NCI-H146 treated with DMSO at 0.1 percent for 48 hours (cell line): ENCODE data around the gene TGIF2.
"Not testable (repeated sequence)": the region's sequence is repeated elsewhere in the genome, so short reads cannot be mapped to it uniquely, and the experiment has no call there.

Experiments used
- DNase-seq: peaks from one replicate; lab custom pipeline; 2025; ENCODE audit not compliant: unreplicated experiment; lab: John Stamatoyannopoulos, UW

TGIF2 gene

DNA sequence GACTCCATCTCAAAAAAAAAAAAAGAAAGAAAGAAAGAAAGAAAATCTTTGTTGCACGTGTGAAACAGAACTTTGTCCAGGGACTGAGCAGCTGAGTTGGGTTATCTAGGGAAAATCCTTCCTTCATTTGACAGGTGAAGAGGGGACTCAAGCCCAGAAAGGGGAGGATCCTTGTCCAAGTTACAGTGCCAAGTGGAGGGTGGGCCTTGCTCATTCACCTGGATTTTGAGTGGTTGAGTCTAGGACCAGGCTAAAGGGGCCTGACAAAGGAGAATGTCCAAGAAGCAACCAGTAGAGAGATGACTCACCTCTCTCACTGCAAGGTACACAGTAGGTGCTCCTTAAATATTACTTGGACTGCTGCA, 2.7 kb downstream of the TGIF2 start:
- DNase-seq, result no peak

GRCh38 chr20:36578356-36579041, 5.1 kb downstream of the TGIF2 start:
- no peak for DNase-seq

DNA sequence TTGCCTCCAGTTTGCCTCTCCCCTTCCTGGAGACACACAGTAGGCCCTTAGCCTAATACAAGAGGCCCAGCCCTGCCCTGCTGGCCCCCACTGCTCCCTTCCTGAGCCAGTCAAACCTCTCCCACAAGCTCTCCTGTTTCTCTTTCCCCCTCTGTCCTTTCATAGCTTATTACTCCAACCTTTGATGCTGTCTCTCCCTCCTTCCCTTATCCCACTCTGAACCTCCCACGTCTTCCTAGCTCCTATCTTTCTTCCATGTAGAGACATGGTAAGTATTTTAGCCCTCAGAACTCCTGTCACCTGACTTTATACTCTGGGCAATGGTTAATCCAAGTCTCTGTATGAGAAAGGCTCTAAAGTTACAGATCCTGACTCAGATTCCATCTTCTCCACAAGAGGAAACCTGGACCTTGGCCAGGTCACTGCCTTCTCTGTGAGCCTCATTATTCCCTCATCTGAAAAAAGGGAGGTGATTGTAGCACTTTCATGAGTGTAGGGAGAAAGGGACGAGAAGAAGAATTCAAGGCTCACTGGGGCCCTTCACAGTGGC, 6.7 kb downstream of the TGIF2 start:
- no peak for DNase-seq

GRCh38 chr20:36582322-36582721, 8.9 kb downstream of the TGIF2 start:
- DNase-seq, result no peak

- no peak for DNase-seq
These were observed 9.4 kb downstream of the TGIF2 start for GRCh38 chr20:36582821-36583220.

DNA sequence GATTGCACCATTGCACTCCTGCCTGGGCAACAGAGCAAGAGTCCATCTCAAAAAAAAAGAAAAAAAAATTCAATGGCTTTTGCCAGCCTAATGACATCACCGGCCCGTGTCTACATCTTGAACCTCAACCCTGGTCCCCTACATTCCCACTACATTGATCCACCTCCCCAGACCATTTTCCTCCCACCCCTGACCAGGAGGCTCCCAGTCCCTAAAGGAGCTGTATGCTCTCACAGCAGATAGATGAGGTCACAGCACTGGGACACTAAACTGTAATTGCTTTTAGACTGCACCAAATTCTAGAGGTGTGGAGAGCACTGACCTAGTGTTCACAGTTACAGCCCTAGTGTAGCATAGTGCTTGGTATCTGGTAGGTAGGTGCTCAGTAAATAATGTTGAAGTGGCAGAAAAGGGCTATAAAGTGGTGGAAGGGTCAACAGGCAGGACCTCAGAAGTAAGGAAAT, 10.7 kb downstream of the TGIF2 start:
- DNase-seq, result no peak

DNA sequence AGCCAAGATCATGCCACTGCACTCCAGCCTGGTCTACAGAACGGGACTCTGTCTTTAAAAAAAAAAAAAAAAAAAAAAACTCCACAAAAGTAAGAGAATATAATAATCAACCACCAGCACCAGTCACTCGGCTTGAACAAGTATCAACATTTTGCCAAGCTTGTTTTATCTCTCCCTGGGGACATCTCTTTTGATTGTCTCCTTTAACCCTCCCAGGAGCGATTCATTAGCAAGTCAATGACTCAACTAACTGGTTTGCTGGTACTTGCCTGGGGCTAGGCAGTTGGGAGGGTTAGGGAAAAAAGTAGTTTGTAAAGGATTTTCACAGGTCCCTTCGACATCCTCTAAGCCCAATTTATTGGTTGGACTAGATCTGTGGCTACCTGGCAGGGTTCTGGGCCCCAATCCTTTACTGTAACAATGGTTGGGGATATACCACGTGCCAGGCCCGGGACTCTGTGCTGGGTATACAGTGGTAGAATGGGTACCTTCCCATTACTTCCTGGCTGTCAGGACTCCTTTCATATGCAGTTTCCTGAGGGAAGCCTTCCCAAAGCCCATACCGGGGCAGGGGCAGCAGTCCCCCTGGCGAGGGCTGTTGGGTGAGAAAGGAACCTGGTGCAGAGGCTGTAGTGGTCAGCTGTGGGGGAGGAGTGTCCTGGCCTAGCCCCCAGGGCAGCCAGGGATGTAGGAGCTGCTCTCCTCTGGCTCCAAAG, 12.2 kb downstream of the TGIF2 start:
- no peak for DNase-seq

DNA sequence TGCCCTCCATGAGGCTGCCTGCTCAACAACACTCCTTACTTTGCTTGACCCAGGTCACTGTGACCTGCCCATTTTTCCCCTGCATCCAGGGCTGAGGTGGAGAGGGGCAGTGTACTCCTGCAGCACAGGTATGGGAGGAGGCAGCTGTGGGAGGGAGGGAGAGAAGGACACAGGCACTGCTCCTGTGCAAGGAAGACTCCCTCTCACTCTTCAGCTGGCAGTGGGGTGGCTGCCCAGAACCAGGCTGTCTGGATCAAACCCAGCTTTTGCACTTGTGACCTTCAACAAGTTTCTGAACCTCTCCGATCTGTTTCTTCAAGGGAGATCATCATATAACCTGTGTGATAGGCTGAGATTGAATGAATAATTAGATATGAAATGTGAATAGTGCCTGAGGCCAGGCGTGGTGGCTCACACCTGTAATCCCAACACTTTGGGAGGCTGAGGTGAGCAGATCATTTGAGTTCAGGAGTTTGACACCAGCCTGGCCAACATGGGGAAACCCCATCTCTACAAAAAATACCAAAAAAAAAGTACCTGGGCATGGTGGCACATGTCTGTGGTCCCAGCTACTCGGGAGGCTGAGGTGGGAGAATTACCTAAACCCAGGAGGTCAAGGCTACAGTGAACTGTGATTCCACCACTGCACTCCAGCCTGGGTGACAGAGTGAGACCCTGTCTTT, 14.1 kb downstream of the TGIF2 start:
- DNase-seq, result no peak

- no peak for DNase-seq
These were observed 17.9 kb downstream of the TGIF2 start for GRCh38 chr20:36591281-36591680.

GRCh38 chr20:36591854-36592641, 18.7 kb downstream of the TGIF2 start:
- DNase-seq, result peak; percentile 17

DNA sequence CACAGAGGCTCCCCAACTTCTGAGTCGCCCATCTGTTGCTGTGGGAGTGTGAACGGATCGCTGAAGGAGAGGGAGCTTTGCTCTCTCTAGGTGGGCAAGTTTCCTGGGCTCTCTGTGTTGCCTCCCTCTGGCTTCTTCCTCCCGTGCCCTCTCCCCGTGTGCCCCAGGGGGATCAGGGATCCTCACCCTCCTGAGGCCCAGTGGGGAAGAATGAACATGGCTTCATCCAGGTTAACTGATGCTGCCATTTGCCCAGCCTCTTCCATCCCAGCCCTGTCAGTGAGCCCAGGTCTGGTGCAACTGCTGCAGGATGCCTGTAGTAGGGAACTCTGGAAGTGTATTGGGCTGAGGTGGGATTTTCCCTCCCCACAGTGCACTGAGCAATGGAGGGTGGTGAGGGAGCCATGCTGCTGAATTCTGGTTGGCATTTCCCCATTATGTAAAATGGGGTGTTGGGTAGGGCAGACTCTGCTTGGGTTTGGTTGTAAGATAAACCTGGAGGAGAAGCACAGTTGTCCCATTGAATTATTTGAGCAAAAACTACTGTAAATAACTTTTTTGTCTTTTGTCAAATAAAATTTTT, 20.0 kb downstream of the TGIF2 start:
- no peak for DNase-seq

DNA sequence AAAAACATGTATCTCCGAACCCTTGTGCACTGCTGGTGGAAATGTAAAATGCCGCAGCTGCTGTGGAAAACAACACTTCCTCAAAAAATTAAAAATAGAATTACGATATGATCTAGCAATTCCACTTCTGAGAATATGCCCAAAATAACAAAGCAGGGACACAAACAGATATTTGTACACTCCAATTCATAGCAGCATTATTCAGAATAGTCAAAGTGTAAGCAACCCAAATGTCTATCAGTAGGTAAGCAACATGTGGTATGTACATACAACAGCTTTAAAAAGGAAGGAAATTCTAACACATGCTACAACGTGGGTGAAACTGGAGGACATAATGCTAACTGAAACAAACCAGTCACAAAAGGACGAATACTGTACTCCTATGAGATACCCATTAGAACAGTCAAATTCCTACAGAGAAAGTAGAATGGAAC, 26.5 kb downstream of the TGIF2 start:
- DNase-seq, result no peak

DNA sequence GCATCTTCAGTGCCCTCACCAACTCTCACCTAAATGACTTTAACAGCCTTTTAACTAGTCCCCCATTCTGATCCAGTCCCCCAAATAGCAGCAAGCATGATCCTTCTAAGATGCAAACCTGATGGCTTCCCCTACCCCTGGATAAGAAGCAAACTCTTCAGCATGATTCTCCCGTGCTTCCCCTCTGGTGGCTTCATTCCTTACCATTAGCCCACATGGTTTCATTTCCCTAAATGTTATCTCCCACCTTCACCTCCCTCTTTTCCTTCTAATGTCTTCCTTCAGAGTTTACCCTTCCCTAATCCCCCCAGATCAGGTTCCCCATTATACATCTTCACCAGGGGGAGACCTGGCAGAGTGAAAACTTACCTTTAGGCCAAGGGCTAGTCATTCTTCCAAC, 28.1 kb downstream of the TGIF2 start:
- no peak for DNase-seq

DNA sequence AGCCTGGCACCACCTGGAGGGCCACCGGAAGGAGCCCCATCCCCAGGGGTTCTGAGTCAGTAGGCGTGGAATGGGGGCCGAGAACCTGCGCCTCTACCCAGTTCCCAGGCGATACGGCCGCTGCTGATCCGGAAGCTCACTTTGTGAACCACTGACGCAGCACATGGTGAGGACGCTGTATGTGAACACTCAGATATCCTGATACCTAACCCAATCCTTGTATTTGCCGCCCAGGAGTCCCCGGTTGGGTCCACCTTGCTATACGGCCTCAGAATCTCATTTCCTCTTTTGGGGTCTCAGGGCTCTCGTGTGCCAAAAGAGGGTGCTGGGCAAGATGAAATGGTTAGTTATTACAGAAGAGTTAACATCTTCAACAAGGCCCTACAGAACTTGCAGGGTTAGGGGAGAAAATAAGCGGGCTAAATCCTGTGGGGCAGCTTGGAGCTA, 31.6 kb downstream of the TGIF2 start:
- DNase-seq, result peak; percentile 78

DNA sequence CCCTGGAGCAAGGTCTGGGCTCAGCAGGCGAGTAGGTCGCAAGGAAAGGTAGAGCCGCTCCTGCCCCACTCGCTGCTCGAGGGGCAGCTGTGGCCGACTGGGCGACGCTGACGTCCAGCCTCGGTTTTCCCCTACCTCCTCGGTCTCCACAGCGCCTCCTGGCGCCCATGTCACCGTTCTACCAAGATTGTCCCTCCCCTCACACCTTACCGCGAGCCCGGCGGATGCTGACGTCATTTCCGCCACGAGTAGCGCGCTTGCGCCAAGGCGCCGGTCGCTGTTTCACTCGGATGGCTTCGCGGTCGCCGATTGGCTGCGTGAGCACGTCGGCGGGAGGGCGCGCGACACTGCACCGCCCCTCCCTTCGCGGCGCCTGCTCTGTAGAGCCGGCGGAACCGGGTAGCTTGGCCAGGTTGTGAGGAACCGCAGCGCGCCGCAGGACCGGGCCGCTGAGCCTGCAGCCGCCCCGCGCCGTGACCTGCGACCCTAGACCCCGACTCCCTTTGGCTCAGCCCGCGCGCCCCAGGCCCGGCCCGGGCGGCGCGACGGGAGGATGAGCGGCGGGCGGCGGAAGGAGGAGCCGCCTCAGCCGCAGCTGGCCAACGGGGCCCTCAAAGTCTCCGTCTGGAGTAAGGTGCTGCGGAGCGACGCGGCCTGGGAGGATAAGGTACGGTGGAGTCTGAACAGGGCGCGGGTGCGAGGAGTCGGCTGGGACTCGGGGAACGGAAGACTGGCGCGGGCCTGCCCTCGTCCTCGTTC, 32.2 kb downstream of the TGIF2 start, which contains the start of gene RAB5IF:
Gene RAB5IF (plus strand): TSS at position 381 of the 759 bp plus-strand sequence. CDS start 173 bp downstream, at position 554.
- DNase-seq, result peak; percentile 98

- no peak for DNase-seq
These were observed 33.0 kb downstream of the TGIF2 start for GRCh38 chr20:36606158-36607066.

DNA sequence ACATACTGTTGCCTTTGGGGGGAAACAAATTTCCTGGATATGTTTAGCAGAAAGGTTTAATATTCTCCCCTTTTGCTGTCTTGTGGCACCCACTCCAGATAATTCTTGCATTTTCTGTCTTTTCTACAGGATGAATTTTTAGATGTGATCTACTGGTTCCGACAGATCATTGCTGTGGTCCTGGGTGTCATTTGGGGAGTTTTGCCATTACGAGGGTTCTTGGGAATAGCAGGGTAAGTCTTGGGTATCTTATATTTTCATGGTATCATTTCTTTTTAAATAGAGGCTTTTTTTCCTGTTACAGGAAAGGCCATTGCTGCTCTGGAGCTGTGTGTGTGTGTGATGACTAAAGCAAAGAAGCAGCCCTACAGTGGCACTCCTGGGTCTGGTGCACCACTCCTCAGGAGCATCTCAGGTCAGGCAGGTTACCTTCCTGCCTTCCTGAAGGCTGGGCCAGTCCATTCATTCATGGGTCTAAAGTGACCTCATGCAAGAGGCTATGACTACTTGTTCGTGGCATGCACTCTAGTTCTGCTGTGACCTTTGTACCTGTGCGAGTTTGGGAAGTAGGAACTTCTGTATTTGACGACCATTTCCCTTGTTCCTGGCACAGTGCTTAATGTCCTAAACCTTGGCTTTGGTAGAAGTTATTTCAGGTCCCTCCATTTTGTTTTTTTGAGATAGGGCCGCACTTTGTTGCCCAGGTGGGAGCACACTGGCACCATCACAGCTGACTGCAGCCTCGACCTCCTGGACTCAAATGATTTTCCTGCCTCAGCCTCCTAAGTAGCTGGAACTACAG, 34.4 kb downstream of the TGIF2 start:
- no peak for DNase-seq

- not testable (repeated sequence) for DNase-seq
These were observed 35.0 kb downstream of the TGIF2 start for GRCh38 chr20:36608388-36608728.
